CD4-positive, alpha-beta T cell (primary cell): Measurements from ENCODE around the gene GNG7. TPM values are rescaled to one million over a fixed set of nuclear protein-coding genes. Genes with fewer than 3 reads are reported as not detected.

Experiments
- ATAC-seq: fragments of 200-7000 bp; cut with Tn5 transposase; one replicate; pipeline ENCODE4 v1.10.0; 2022; ENCODE audit warnings: mild to moderate bottlenecking; ENCODE audit not compliant: poor library complexity
- CTCF ChIA-PET: fragments of 350-600 bp; sonication (Branson Sonifier 250); formaldehyde crosslinking; loops from one replicate; lab custom pipeline; 2021; ENCODE audit warnings: antibody characterized with exemption, inconsistent platforms; lab: Charles Lee
- POLR2A ChIA-PET: fragments of 350-600 bp; sonication (Branson Sonifier 250); formaldehyde crosslinking; loops from one replicate; lab custom pipeline; 2021; ENCODE audit warnings: antibody characterized with exemption, inconsistent platforms; lab: Charles Lee
- DNase-seq, 14 experiments: peaks; one replicate each; pipeline ENCODE4 v3.0.0-alpha.2; 2013 to 2020; ENCODE audit warnings: mixed read lengths in 2 of 14
- H3K27ac ChIP-seq, 2 donors: one replicate each; pipeline versions ENCODE4 v1.5.1 to v1.7.0; 2013; ENCODE audit warnings: low read length in 2 of 2, low read depth in 1 of 2, mild to moderate bottlenecking in 1 of 2
- H3K27me3 ChIP-seq, 2 experiments: 1 replicate in 1 of 2; 2 replicates in 1 of 2; pipeline versions ENCODE4 v1.6.1 to v1.7.0; 2013; ENCODE audit warnings: low read length in 2 of 2, control low read depth in 1 of 2, mild to moderate bottlenecking in 1 of 2, moderate library complexity in 1 of 2; ENCODE audit not compliant: insufficient read depth in 2 of 2, control insufficient read depth in 1 of 2
- H3K36me3 ChIP-seq: one replicate; pipeline ENCODE4 v1.6.1; 2013; ENCODE audit warnings: low read length, control low read depth; ENCODE audit not compliant: insufficient read depth
- H3K4me1 ChIP-seq: one replicate; pipeline ENCODE4 v1.6.1; 2013; ENCODE audit warnings: low read length, control low read depth; ENCODE audit not compliant: insufficient read depth
- H3K4me3 ChIP-seq: one replicate; pipeline ENCODE4 v1.5.1; 2013; ENCODE audit warnings: mild to moderate bottlenecking, low read length, moderate library complexity
- H3K9me3 ChIP-seq, 2 experiments: 1 replicate in 1 of 2; 2 replicates in 1 of 2; pipeline versions ENCODE4 v1.6.1 to v1.7.0; 2013; ENCODE audit warnings: low read length in 2 of 2, mild to moderate bottlenecking in 2 of 2, control low read depth in 1 of 2, moderate library complexity in 1 of 2; ENCODE audit not compliant: control insufficient read depth in 1 of 2, insufficient read depth in 1 of 2
- H3K27ac Mint-ChIP-seq: one replicate; pipeline ENCODE4 v1.8.0; 2020; ENCODE audit warnings: mixed read lengths
- H3K27me3 Mint-ChIP-seq: one replicate; pipeline ENCODE4 v1.8.0; 2021; ENCODE audit warnings: mixed read lengths
- H3K36me3 Mint-ChIP-seq: one replicate; pipeline ENCODE4 v1.8.0; 2021; ENCODE audit warnings: low read depth, mixed read lengths
- H3K4me1 Mint-ChIP-seq: one replicate; pipeline ENCODE4 v1.8.0; 2021; ENCODE audit warnings: low read depth, mixed read lengths
- H3K4me3 Mint-ChIP-seq: one replicate; pipeline ENCODE4 v1.8.0; 2020; ENCODE audit warnings: mild to moderate bottlenecking, mixed read lengths
- H3K9me3 Mint-ChIP-seq: one replicate; pipeline ENCODE4 v1.8.0; 2020; ENCODE audit warnings: mixed read lengths
- intact Hi-C, 2 experiments: fragments of 100-400 bp; cut with DNase I in 1 of 2; cut with micrococcal nuclease in 1 of 2; formaldehyde crosslinking; loops; one replicate each; pipeline versions ENCODE4 v1.15.1 to v1.9.0; 2023 to 2025; cut with DNase I, micrococcal nuclease
- total RNA-seq, 174 experiments: library from RNA in 2 of 174; stranded (reverse) in 2 of 174; gene quantifications; one replicate each; pipeline ENCODE4 v1.2.3 and lab custom pipeline; 2021 to 2026
- TF ChIP-seq, protein P1 (sequence below): fragments of 200-600 bp; IDR thresholded peaks from one replicate; pipeline ENCODE4 v1.8.0; 2022; ENCODE audit warnings: antibody characterized with exemption, mild to moderate bottlenecking

GNG7 gene
- total RNA-seq, 2 experiments from 2014 or later, result 5.2 to 5.7 TPM

DNA sequence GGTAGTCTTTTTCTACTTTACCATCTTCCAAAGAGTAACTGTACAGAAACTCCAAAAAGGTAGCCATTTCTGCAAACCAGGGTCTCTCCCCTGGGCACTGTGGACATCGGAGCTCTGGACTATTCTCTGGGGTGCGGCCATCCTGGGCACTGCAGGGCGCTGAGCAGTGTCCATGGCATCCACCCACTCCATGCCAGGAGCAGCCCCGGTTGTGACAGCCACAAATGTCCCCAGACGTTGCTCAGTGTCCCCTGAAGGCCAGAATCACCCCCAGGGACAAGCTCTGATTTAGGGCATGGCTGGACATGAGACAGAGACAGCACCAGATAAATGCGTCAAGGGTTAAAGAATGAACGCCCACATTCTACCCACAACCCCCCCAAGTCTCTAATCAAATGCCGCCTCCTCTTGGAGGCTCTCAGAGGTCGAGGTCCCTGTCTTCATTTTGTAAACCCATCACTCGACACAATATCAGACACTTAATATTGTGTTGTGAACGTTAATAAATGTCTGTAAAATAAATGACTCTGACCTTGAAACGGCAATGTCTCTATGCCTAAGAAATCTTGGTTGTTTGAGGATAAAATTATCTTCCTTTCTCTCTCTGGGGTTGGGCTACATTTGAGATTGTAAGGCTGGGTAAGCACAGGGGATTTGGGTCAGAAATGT lies 8.9 kb downstream of the GNG7 start:
- TF ChIP-seq, protein P1, sequence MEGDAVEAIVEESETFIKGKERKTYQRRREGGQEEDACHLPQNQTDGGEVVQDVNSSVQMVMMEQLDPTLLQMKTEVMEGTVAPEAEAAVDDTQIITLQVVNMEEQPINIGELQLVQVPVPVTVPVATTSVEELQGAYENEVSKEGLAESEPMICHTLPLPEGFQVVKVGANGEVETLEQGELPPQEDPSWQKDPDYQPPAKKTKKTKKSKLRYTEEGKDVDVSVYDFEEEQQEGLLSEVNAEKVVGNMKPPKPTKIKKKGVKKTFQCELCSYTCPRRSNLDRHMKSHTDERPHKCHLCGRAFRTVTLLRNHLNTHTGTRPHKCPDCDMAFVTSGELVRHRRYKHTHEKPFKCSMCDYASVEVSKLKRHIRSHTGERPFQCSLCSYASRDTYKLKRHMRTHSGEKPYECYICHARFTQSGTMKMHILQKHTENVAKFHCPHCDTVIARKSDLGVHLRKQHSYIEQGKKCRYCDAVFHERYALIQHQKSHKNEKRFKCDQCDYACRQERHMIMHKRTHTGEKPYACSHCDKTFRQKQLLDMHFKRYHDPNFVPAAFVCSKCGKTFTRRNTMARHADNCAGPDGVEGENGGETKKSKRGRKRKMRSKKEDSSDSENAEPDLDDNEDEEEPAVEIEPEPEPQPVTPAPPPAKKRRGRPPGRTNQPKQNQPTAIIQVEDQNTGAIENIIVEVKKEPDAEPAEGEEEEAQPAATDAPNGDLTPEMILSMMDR, result no peak
- ChIA-PET CTCF (no interaction called here), POLR2A (no interaction called here)
- ATAC-seq (no peak), DNase-seq (no peak)
- Histone ChIP-seq H3K36me3 (no peaks in the 10 kb centered on the region), H3K27me3 (no peaks in the 10 kb centered on the region), H3K27ac (no peak overlapping the region), H3K4me1 (no peaks in the 10 kb centered on the region), H3K4me3 (no peak overlapping the region), H3K9me3 (no peaks in the 10 kb centered on the region)
- Mint-ChIP-seq H3K4me3 (no peak overlapping the region), H3K27me3 (no peaks in the 10 kb centered on the region), H3K9me3 (no peaks in the 10 kb centered on the region), H3K27ac (no peak overlapping the region), H3K36me3 (no peaks in the 10 kb centered on the region), H3K4me1 (peaks cover 8% of the 10 kb centered on the region)
- intact Hi-C loops, result no loop called here

DNA sequence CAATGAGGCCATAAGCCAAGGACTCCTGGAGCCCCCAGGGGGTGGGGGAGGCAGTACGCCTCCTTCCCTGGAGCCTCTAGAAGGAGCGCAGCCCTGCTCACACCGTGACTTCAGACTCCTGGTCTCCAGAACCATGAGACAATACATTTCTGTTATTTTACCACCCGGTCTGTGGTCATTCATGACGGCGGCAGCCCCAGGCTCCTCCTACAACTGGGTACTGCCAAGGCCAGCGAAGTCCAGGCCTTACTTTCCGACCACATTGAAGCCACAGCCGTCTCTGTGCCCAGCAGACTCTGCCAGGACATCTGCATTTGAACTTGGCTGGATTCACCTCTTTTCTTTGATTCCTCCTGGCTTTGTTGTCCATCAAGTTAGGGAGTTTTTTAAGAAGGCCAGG lies 10.5 kb downstream of the GNG7 start:
- intact Hi-C loops, result no loop called here
- no peak for ATAC-seq
- no peak overlapping the region for H3K27ac ChIP-seq

DNA sequence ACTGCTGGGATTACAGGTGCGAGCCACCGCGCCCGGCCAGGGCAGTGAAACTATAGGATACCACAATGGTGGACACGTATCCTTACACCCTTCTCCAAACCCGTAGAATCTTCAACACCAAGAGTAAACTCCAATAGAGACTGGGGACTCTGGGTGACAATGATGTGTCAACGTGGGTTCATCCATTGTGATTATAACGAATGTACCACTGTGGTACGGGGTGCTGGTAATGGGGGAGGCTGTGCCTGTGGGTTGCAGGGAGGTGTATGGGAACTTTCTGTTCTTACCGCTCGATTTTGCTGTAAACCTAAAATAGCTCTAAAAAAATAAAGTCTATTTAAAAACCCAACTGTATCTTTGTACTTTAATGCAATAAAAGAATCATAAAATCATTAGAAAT lies 11.6 kb downstream of the GNG7 start:
- Histone ChIP-seq H3K4me1 (no peaks in the 10 kb centered on the region), H3K27ac (no peak overlapping the region), H3K9me3 (no peaks in the 10 kb centered on the region), H3K4me3 (no peak overlapping the region), H3K27me3 (no peaks in the 10 kb centered on the region), H3K36me3 (no peaks in the 10 kb centered on the region)
- Mint-ChIP-seq H3K27me3 (no peaks in the 10 kb centered on the region), H3K27ac (no peak overlapping the region), H3K4me1 (peaks cover 5% of the 10 kb centered on the region), H3K9me3 (no peaks in the 10 kb centered on the region), H3K4me3 (no peak overlapping the region), H3K36me3 (no peaks in the 10 kb centered on the region)
- ChIA-PET CTCF (no interaction called here), POLR2A (no interaction called here)
- DNase-seq (no peak), ATAC-seq (no peak)
- TF ChIP-seq, protein P1, result no peak
- intact Hi-C loops, result no loop called here

More for the DNA sequence above, 10.5 kb downstream of the GNG7 start:
- Mint-ChIP-seq H3K9me3 (no peaks in the 10 kb centered on the region), H3K4me1 (peaks cover 5% of the 10 kb centered on the region), H3K27me3 (no peaks in the 10 kb centered on the region), H3K4me3 (no peak overlapping the region), H3K36me3 (no peaks in the 10 kb centered on the region), H3K27ac (no peak overlapping the region)
- Histone ChIP-seq H3K9me3 (no peaks in the 10 kb centered on the region), H3K4me3 (no peak overlapping the region), H3K4me1 (no peaks in the 10 kb centered on the region), H3K27me3 (no peaks in the 10 kb centered on the region), H3K36me3 (no peaks in the 10 kb centered on the region)
- TF ChIP-seq, protein P1, result no peak
- CTCF ChIA-PET, result no interaction called here
- POLR2A ChIA-PET, result no interaction called here
- no peak for DNase-seq
